GM23338 (cell line): ENCODE results near the gene GRHL3. TPM values are rescaled to one million over a fixed set of nuclear protein-coding genes. Genes with fewer than 3 reads are reported as not detected.

ENCODE experiments used
- ATAC-seq: fragments of 200-7000 bp; cut with Tn5 transposase; 3 replicates; pipeline ENCODE4 v1.9.1; 2020
- DNase-seq: peaks from one replicate; pipeline ENCODE4 v3.0.0-alpha.2; 2015; ENCODE audit warnings: low spot score
- H2AFZ ChIP-seq: fragments of 200-600 bp; sonication (generic); 2 replicates; pipeline ENCODE4 v1.8.0; 2016; ENCODE audit warnings: antibody characterized with exemption, mild to moderate bottlenecking, moderate library complexity
- H3F3A ChIP-seq: fragments of 200-600 bp; sonication (generic); replicated peaks from 2 replicates; pipeline ENCODE4 v1.8.0; 2017; ENCODE audit warnings: antibody characterized with exemption, mixed run types, low read depth
- H3K27ac ChIP-seq: fragments of 200-600 bp; sonication (generic); 2 replicates; pipeline ENCODE4 v1.6.1; 2016; ENCODE audit warnings: low read depth
- H3K27me3 ChIP-seq: fragments of 200-600 bp; sonication (generic); 2 replicates; pipeline ENCODE4 v1.8.0; 2016; ENCODE audit warnings: mild to moderate bottlenecking, mixed run types, moderate library complexity; ENCODE audit not compliant: insufficient read depth
- H3K36me3 ChIP-seq: fragments of 200-600 bp; sonication (generic); 2 replicates; pipeline ENCODE4 v1.8.0; 2016; ENCODE audit warnings: mild to moderate bottlenecking; ENCODE audit not compliant: insufficient read depth
- H3K4me1 ChIP-seq: fragments of 200-600 bp; sonication (generic); 2 replicates; pipeline ENCODE4 v1.8.0; 2016; ENCODE audit warnings: mild to moderate bottlenecking, moderate library complexity; ENCODE audit not compliant: insufficient read depth
- H3K4me2 ChIP-seq: fragments of 200-600 bp; sonication (generic); 2 replicates; pipeline ENCODE4 v1.7.1; 2017; ENCODE audit warnings: mixed run types
- H3K4me3 ChIP-seq: fragments of 200-600 bp; sonication (generic); 2 replicates; pipeline ENCODE4 v1.6.1; 2016; ENCODE audit warnings: mixed run types
- H3K79me2 ChIP-seq: fragments of 200-600 bp; sonication (generic); replicated peaks from 2 replicates; pipeline ENCODE4 v1.8.0; 2017; ENCODE audit warnings: mild to moderate bottlenecking; ENCODE audit not compliant: insufficient read depth
- H3K9me2 ChIP-seq: fragments of 200-600 bp; sonication (generic); 2 replicates; pipeline ENCODE4 v1.8.0; 2017; ENCODE audit not compliant: insufficient read depth
- H4K20me1 ChIP-seq: fragments of 200-600 bp; sonication (generic); replicated peaks from 2 replicates; pipeline ENCODE4 v1.8.0; 2017; ENCODE audit warnings: mild to moderate bottlenecking; ENCODE audit not compliant: insufficient read depth
- H3K27ac Mint-ChIP-seq: 2 replicates; pipeline ENCODE4 v1.8.0; 2020; ENCODE audit warnings: inconsistent platforms, mild to moderate bottlenecking, moderate library complexity, mixed read lengths
- H3K27me3 Mint-ChIP-seq: 3 replicates; pipeline ENCODE4 v1.8.0; 2022; ENCODE audit warnings: low read depth, mild to moderate bottlenecking, moderate library complexity, mixed read lengths, inconsistent platforms; ENCODE audit not compliant: insufficient read depth, poor library complexity
- H3K36me3 Mint-ChIP-seq: 3 replicates; pipeline ENCODE4 v1.8.0; 2021; ENCODE audit warnings: low read depth, mild to moderate bottlenecking, inconsistent platforms, moderate library complexity, mixed read lengths
- H3K4me1 Mint-ChIP-seq: 3 replicates; pipeline ENCODE4 v1.8.0; 2020; ENCODE audit warnings: mild to moderate bottlenecking, inconsistent platforms, mixed read lengths
- H3K4me3 Mint-ChIP-seq: 3 replicates; pipeline ENCODE4 v1.8.0; 2021; ENCODE audit warnings: moderate library complexity, mild to moderate bottlenecking, inconsistent platforms, mixed read lengths
- H3K9me3 Mint-ChIP-seq: 3 replicates; pipeline ENCODE4 v1.8.0; 2020; ENCODE audit warnings: moderate library complexity, mild to moderate bottlenecking, inconsistent platforms, mixed read lengths
- CREB1 ChIP-seq: fragments of 250-450 bp; sonication (Bioruptor Pico); IDR thresholded peaks from 2 replicates; pipeline ENCODE4 v1.5.0; 2020; ENCODE audit warnings: low read depth, mild to moderate bottlenecking, moderate library complexity
- EZH2 ChIP-seq: fragments of 200-600 bp; sonication (generic); IDR thresholded peaks from one replicate; pipeline ENCODE4 v1.8.0; 2017; ENCODE audit warnings: antibody characterized with exemption, mild to moderate bottlenecking, low read depth; ENCODE audit not compliant: unreplicated experiment
- EZH2phosphoT487 ChIP-seq: fragments of 200-600 bp; sonication (generic); IDR thresholded peaks from one replicate; pipeline ENCODE4 v1.8.1; 2018; ENCODE audit warnings: antibody characterized with exemption; ENCODE audit not compliant: unreplicated experiment
- JUNB ChIP-seq: IDR thresholded peaks from one replicate; pipeline ENCODE4 v1.6.1; 2016; ENCODE audit warnings: antibody characterized with exemption; ENCODE audit not compliant: unreplicated experiment
- NANOG ChIP-seq: IDR thresholded peaks from 2 replicates; pipeline ENCODE4 v1.6.1; 2016; ENCODE audit warnings: antibody characterized with exemption, borderline replicate concordance
- POLR2AphosphoS5 ChIP-seq: IDR thresholded peaks from 2 replicates; pipeline ENCODE4 v1.6.1; 2016; ENCODE audit warnings: antibody characterized with exemption, low read depth
- REST ChIP-seq: IDR thresholded peaks from one replicate; pipeline ENCODE4 v1.6.1; 2018; ENCODE audit warnings: antibody characterized with exemption; ENCODE audit not compliant: unreplicated experiment
- STAT1 ChIP-seq: IDR thresholded peaks from one replicate; pipeline ENCODE4 v1.6.1; 2016; ENCODE audit warnings: antibody characterized with exemption; ENCODE audit not compliant: unreplicated experiment
- ZNF114 ChIP-seq: fragments of 250-450 bp; sonication (Bioruptor Pico); IDR thresholded peaks from 2 replicates; pipeline ENCODE4 v1.5.0; 2020; ENCODE audit warnings: mild to moderate bottlenecking, moderate library complexity
- ZNF331 ChIP-seq: fragments of 250-450 bp; sonication (Bioruptor Pico); IDR thresholded peaks from 2 replicates; pipeline ENCODE4 v1.5.0; 2020; ENCODE audit warnings: low read depth, mild to moderate bottlenecking, moderate library complexity
- ZNF462 ChIP-seq: fragments of 250-450 bp; sonication (Bioruptor Pico); IDR thresholded peaks from 2 replicates; pipeline ENCODE4 v1.5.0; 2020; ENCODE audit warnings: mild to moderate bottlenecking, moderate library complexity
- polyA plus RNA-seq: library from polyadenylated mRNA; unstranded; fragments of >200 nt; fragmentation: Nextera tagmentation; extraction: Ambion mirVana; gene quantifications from 2 replicates; pipeline ENCODE4 v1.2.1, GENCODE V29; 2016
- total RNA-seq: library from RNA; depleted of rRNA; stranded (reverse); fragments of >200 nt; shearing (Covaris generic); gene quantifications from 2 replicates; pipeline ENCODE4 v1.2.3, GENCODE V29; 2014
- TF ChIP-seq, protein P1 (sequence below): IDR thresholded peaks from 2 replicates; pipeline ENCODE4 v1.6.1; 2016; ENCODE audit warnings: antibody characterized with exemption
- TF ChIP-seq, protein P2 (sequence below), 2 experiments: fragments of 200-600 bp in 1 of 2; sonication (generic) in 1 of 2; conservative IDR thresholded peaks; 2 replicates each; pipeline versions ENCODE4 v1.5.1 to v1.6.1; 2016 to 2017; ENCODE audit warnings: antibody characterized with exemption in 2 of 2, low read depth in 2 of 2, mild to moderate bottlenecking in 2 of 2, moderate library complexity in 1 of 2

The GRHL3 gene
- total and polyA plus RNA-seq, 2 experiments from 2014 or later, result 0.78 to 1.1 TPM

- Histone ChIP-seq H3K79me2 (no peaks in the 10 kb centered on the region), H3K27me3 (no peaks in the 10 kb centered on the region), H3K4me3 (no peak overlapping the region), H3K4me2 (no peak overlapping the region), H3K36me3 (no peaks in the 10 kb centered on the region), H3F3A (peaks cover 3% of the 10 kb centered on the region; the same call in 1 of the 2 replicates), H4K20me1 (no peaks in the 10 kb centered on the region), H3K9me2 (no peaks in the 10 kb centered on the region), H3K27ac (no peak overlapping the region), H3K4me1 (peaks cover 14% of the 10 kb centered on the region), H2AFZ (no peak overlapping the region)
- ATAC-seq, result no peak
- TF ChIP-seq ZNF114 (CRISPR knock-in tag), result no peak
- TF ChIP-seq EZH2, result no peak
- TF ChIP-seq STAT1, result no peak
- no peak for TF ChIP-seq EZH2phosphoT487
- TF ChIP-seq, protein P1, sequence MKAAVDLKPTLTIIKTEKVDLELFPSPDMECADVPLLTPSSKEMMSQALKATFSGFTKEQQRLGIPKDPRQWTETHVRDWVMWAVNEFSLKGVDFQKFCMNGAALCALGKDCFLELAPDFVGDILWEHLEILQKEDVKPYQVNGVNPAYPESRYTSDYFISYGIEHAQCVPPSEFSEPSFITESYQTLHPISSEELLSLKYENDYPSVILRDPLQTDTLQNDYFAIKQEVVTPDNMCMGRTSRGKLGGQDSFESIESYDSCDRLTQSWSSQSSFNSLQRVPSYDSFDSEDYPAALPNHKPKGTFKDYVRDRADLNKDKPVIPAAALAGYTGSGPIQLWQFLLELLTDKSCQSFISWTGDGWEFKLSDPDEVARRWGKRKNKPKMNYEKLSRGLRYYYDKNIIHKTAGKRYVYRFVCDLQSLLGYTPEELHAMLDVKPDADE, result no peak
- no peak for TF ChIP-seq REST
- no peak for TF ChIP-seq POLR2AphosphoS5
- TF ChIP-seq ZNF462 (CRISPR knock-in tag), result no peak
- no peak for TF ChIP-seq ZNF331 (CRISPR knock-in tag)
- no peak for TF ChIP-seq CREB1 (CRISPR knock-in tag)
- no peak for TF ChIP-seq JUNB
- no peak for TF ChIP-seq NANOG
- TF ChIP-seq, protein P2, sequence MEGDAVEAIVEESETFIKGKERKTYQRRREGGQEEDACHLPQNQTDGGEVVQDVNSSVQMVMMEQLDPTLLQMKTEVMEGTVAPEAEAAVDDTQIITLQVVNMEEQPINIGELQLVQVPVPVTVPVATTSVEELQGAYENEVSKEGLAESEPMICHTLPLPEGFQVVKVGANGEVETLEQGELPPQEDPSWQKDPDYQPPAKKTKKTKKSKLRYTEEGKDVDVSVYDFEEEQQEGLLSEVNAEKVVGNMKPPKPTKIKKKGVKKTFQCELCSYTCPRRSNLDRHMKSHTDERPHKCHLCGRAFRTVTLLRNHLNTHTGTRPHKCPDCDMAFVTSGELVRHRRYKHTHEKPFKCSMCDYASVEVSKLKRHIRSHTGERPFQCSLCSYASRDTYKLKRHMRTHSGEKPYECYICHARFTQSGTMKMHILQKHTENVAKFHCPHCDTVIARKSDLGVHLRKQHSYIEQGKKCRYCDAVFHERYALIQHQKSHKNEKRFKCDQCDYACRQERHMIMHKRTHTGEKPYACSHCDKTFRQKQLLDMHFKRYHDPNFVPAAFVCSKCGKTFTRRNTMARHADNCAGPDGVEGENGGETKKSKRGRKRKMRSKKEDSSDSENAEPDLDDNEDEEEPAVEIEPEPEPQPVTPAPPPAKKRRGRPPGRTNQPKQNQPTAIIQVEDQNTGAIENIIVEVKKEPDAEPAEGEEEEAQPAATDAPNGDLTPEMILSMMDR (conservative IDR thresholded peaks at IDR 0.05; ENCODE audit: low read depth in 2 of 2), result no peak
- H3K4me3 Mint-ChIP-seq, result no peak overlapping the region
- H3K27ac Mint-ChIP-seq, result no peak overlapping the region
- peaks cover 12% of the 10 kb centered on the region for H3K4me1 Mint-ChIP-seq
- no peaks in the 10 kb centered on the region for H3K36me3 Mint-ChIP-seq
- H3K27me3 Mint-ChIP-seq, result no peaks in the 10 kb centered on the region
- no peaks in the 10 kb centered on the region for H3K9me3 Mint-ChIP-seq
- no peak for DNase-seq
Measured at GRCh38 chr1:24284156-24284471, 35.0 kb upstream of the GRHL3 start.
